GM12873 (cell line): ENCODE data around the gene FLT3LG.

Source experiments
- CTCF ChIP-seq: IDR thresholded peaks from 2 replicates; pipeline ENCODE4 v1.5.1; 2012; ENCODE audit warnings: low read depth, mild to moderate bottlenecking, moderate library complexity, low read length, control low read depth; ENCODE audit not compliant: insufficient read depth; ENCODE audit errors: missing control alignments

Gene FLT3LG

DNA sequence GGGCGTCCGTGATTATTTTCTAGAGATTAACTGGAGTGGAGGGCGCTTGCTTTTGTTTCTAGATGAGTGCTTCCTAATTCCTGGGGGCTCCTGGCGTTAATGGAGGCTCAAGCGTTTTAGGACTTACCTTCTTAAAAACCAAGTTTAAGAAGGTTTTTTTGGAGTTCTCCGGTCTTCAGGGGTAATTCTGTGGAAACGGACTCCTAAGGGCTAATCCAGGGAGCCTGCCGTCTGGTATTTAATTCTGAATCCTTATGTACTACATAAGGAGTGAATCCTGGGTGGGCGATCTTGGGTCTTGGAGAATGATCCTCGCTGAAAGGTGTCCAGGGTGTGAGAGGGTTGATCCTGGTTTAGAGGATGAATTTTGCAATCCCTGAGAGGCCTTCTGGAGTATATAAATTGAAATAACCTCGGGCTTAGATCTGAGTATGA lies 22.6 kb downstream of the FLT3LG start:
- TF ChIP-seq CTCF = no peak

DNA sequence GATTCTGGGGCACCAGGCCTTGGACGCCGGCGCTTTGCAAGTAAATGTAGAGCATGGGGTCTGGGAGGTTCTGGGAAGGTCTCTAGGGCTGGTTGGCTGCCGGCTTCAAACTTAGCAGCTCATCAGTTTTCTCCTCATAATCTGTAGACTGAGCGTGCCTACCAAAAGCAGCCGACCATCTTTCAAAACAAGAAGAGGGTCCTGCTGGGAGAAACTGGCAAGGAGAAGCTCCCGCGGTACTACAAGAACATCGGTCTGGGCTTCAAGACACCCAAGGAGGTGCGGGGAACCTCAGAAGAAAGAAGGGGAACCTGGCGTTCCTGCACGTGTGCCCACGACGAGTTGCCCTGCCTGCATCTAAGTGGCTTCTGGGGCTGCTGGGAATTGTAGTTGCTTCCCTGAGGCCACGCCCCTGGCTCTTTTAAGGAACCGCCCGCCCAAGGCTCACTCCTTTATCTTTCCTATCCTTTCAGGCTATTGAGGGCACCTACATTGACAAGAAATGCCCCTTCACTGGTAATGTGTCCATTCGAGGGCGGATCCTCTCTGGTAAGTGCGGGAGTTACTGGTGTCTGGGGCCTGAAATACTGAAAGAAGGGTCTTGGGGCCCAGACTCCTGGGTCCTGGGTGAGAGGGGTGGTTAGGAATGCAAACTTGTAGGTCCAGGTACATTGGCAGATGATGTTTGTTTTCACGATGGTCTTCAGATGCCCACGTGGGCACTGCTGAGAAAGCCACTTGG lies 23.2 kb downstream of the FLT3LG start:
- no peak for TF ChIP-seq CTCF

DNA sequence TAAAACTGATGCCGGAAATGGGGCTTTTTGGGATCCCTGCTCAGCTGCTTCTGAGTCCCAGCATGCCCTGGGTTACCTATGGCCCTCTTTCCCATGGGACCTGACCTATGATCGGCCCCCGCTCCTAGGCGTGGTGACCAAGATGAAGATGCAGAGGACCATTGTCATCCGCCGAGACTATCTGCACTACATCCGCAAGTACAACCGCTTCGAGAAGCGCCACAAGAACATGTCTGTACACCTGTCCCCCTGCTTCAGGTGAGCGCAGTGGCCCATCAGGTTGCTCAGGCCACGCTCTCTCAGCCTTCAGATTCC lies 23.7 kb downstream of the FLT3LG start:
- no peak for TF ChIP-seq CTCF

- no peak for TF ChIP-seq CTCF
These were observed 24.5 kb downstream of the FLT3LG start for GRCh38 chr19:49498475-49498874.

DNA sequence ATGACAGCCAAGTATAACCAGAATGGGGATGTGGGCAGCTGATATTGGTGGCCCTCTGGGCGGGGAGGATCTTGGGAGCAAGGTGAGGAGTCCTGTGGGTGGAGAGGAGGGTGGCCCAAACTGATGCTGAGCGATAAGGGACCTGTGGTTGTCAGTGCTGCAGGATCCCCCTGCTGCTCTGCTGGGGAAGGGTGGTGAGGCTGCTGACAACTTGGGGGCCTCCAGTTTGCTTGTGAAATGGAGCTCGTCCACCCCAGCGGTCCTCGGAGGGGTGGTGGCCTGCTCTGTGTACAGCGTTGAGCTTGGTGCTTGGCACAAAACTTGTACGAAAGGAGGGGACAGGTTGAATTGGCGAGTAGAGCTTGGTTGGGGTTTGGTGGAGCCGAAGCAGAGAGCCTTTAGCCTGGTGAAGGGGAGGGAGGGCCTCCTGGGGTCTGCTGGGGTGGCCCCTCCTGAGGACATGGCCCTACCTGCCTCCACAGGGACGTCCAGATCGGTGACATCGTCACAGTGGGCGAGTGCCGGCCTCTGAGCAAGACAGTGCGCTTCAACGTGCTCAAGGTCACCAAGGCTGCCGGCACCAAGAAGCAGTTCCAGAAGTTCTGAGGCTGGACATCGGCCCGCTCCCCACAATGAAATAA lies 25.1 kb downstream of the FLT3LG start:
- no peak for TF ChIP-seq CTCF

GRCh38 chr19:49502866-49503581 lies 29.0 kb downstream of the FLT3LG start:
- peak; percentile 61 for TF ChIP-seq CTCF

- TF ChIP-seq CTCF = no peak
These were observed 29.6 kb downstream of the FLT3LG start for GRCh38 chr19:49503582-49503962.
